CD8-positive, alpha-beta memory T cell (primary cell): ENCODE results near the gene BCAP29. TPM values are rescaled to one million over a fixed set of nuclear protein-coding genes. Genes with fewer than 3 reads are reported as not detected.

Experiments used
- CTCF ChIA-PET: fragments of 350-600 bp; sonication (Branson Sonifier 250); formaldehyde crosslinking; loops from one replicate; lab custom pipeline; 2021; ENCODE audit warnings: antibody characterized with exemption; lab: Charles Lee
- POLR2A ChIA-PET: fragments of 350-600 bp; sonication (Branson Sonifier 250); formaldehyde crosslinking; loops from one replicate; lab custom pipeline; 2021; ENCODE audit warnings: antibody characterized with exemption; lab: Charles Lee
- DNase-seq, 5 donors: peaks; one replicate each; pipeline versions ENCODE4 v3.0.0 to v3.0.0-alpha.2; 2020 to 2022; ENCODE audit warnings: mixed read lengths in 1 of 5
- H3K27ac ChIP-seq: one replicate; pipeline ENCODE4 v1.7.0; 2013; ENCODE audit warnings: low read depth, mild to moderate bottlenecking, low read length, moderate library complexity
- H3K27me3 ChIP-seq: 2 replicates; pipeline ENCODE4 v1.7.0; 2013; ENCODE audit warnings: low read length, mild to moderate bottlenecking; ENCODE audit not compliant: insufficient read depth, poor library complexity, severe bottlenecking
- H3K36me3 ChIP-seq: 2 replicates; pipeline ENCODE4 v1.7.0; 2013; ENCODE audit warnings: mild to moderate bottlenecking, low read length, moderate library complexity; ENCODE audit not compliant: insufficient read depth
- H3K4me1 ChIP-seq: 2 replicates; pipeline ENCODE4 v1.7.0; 2013; ENCODE audit warnings: mild to moderate bottlenecking, low read length, moderate library complexity; ENCODE audit not compliant: insufficient read depth
- H3K4me3 ChIP-seq: 2 replicates; pipeline ENCODE4 v1.7.0; 2013; ENCODE audit warnings: mild to moderate bottlenecking, low read length
- H3K9me3 ChIP-seq: 2 replicates; pipeline ENCODE4 v1.7.0; 2013; ENCODE audit warnings: mild to moderate bottlenecking, low read length
- H3K27ac Mint-ChIP-seq, 8 donors: one replicate each; pipeline ENCODE4 v1.8.0; 2020 to 2021; ENCODE audit warnings: mixed read lengths in 8 of 8, mild to moderate bottlenecking in 6 of 8, inconsistent platforms in 3 of 8, moderate library complexity in 3 of 8
- H3K27me3 Mint-ChIP-seq, 2 donors: one replicate each; pipeline ENCODE4 v1.8.0; 2020 to 2021; ENCODE audit warnings: mixed read lengths in 2 of 2, mild to moderate bottlenecking in 1 of 2, moderate library complexity in 1 of 2
- H3K36me3 Mint-ChIP-seq, 3 donors: one replicate each; pipeline ENCODE4 v1.8.0; 2020 to 2021; ENCODE audit warnings: mixed read lengths in 3 of 3, inconsistent platforms in 1 of 3, mild to moderate bottlenecking in 1 of 3
- H3K4me1 Mint-ChIP-seq, 3 donors: one replicate each; pipeline ENCODE4 v1.8.0; 2020 to 2021; ENCODE audit warnings: mixed read lengths in 3 of 3, inconsistent platforms in 1 of 3, mild to moderate bottlenecking in 1 of 3
- H3K4me3 Mint-ChIP-seq, 7 donors: one replicate each; pipeline ENCODE4 v1.8.0; 2020 to 2021; ENCODE audit warnings: mixed read lengths in 7 of 7, mild to moderate bottlenecking in 6 of 7, moderate library complexity in 4 of 7, inconsistent platforms in 2 of 7
- H3K9me3 Mint-ChIP-seq, 5 donors: one replicate each; pipeline ENCODE4 v1.8.0; 2020 to 2022; ENCODE audit warnings: mixed read lengths in 5 of 5, mild to moderate bottlenecking in 3 of 5, moderate library complexity in 2 of 5, inconsistent platforms in 1 of 5
- polyA plus RNA-seq: library from polyadenylated mRNA; unstranded; fragments of 300-500 nt; fragmentation: Illumina TruSeq; gene quantifications from one replicate; pipeline ENCODE4 v1.2.3, GENCODE V29; 2021
- total RNA-seq, 2 experiments: library from RNA; stranded (reverse); gene quantifications; one replicate each; pipeline ENCODE4 v1.2.3, GENCODE V29; 2021

The BCAP29 gene
- total and polyA plus RNA-seq, 3 experiments from 2014 or later = 44.6 to 48.7 (median 46.5) TPM

- ChIA-PET CTCF (interaction anchor here (1.2 to 1.4 kb wide), 3 partner anchors 177 to 314 kb away, joined by 3 to 4 read pairs (median 3); no protein-coding TSS in a partner anchor), POLR2A (interaction anchor here (0.6 to 2.7 kb wide), 6 partner anchors 15 to 700 kb away, joined by 3 to 22 read pairs (median 6); partner anchors contain the start of genes BCAP29, CBLL1 and HBP1)
- H3K36me3 ChIP-seq = no peaks in the 10 kb centered on the region
- DNase-seq = no peak
- no peaks in the 10 kb centered on the region for H3K9me3 Mint-ChIP-seq
- peak overlapping the region; percentile 77 for H3K4me3 ChIP-seq
- peak overlapping the region; percentile 78 to 96 (median 86) for H3K4me3 Mint-ChIP-seq
- H3K27me3 ChIP-seq = no peaks in the 10 kb centered on the region
- peak overlapping the region; percentile 92 for H3K27ac ChIP-seq
- peaks cover 0 to 22% (median 0%) of the 10 kb centered on the region in 3 donors for H3K36me3 Mint-ChIP-seq
- H3K4me1 Mint-ChIP-seq = peaks cover 48 to 58% (median 58%) of the 10 kb centered on the region in 3 donors
- H3K4me1 ChIP-seq = peaks cover 42% of the 10 kb centered on the region
- peak overlapping the region; percentile 91 to 98 (median 94) for H3K27ac Mint-ChIP-seq
- H3K9me3 ChIP-seq = no peaks in the 10 kb centered on the region
- H3K27me3 Mint-ChIP-seq = no peaks in the 10 kb centered on the region
Observed at GRCh38 chr7:107564553-107565298, 15.3 kb upstream of the BCAP29 start.

- ChIA-PET POLR2A (no interaction called here), CTCF (no interaction called here)
- H3K27me3 ChIP-seq = no peaks in the 10 kb centered on the region
- no peak overlapping the region for H3K27ac Mint-ChIP-seq
- H3K36me3 Mint-ChIP-seq = peaks cover 0 to 48% (median 8%) of the 10 kb centered on the region in 3 donors
- H3K4me1 ChIP-seq = no peaks in the 10 kb centered on the region
- H3K4me3 ChIP-seq = no peak overlapping the region
- no peaks in the 10 kb centered on the region for H3K27me3 Mint-ChIP-seq
- H3K9me3 Mint-ChIP-seq = no peaks in the 10 kb centered on the region
- no peaks in the 10 kb centered on the region for H3K9me3 ChIP-seq
- H3K36me3 ChIP-seq = no peaks in the 10 kb centered on the region
- no peak overlapping the region for H3K4me3 Mint-ChIP-seq
- H3K27ac ChIP-seq = no peak overlapping the region
- no peak for DNase-seq
- peaks cover 3 to 11% (median 9%) of the 10 kb centered on the region in 3 donors for H3K4me1 Mint-ChIP-seq
Observed at GRCh38 chr7:107570298-107570697, 9.7 kb upstream of the BCAP29 start.

GRCh38 chr7:107573537-107573936, 6.5 kb upstream of the BCAP29 start:
- Mint-ChIP-seq H3K9me3 (no peaks in the 10 kb centered on the region), H3K27ac (no peak overlapping the region), H3K4me3 (no peak overlapping the region), H3K4me1 (peaks cover 1 to 7% (median 2%) of the 10 kb centered on the region in 3 donors), H3K27me3 (no peaks in the 10 kb centered on the region), H3K36me3 (peaks cover 0 to 44% (median 8%) of the 10 kb centered on the region in 3 donors)
- no peak for DNase-seq
- Histone ChIP-seq H3K27ac (no peak overlapping the region), H3K9me3 (no peaks in the 10 kb centered on the region), H3K4me1 (no peaks in the 10 kb centered on the region), H3K27me3 (no peaks in the 10 kb centered on the region), H3K4me3 (no peak overlapping the region), H3K36me3 (no peaks in the 10 kb centered on the region)
- ChIA-PET CTCF (no interaction called here), POLR2A (no interaction called here)

GRCh38 chr7:107579554-107579884, 527 bp upstream of the BCAP29 start:
- Histone ChIP-seq H3K36me3 (no peaks in the 10 kb centered on the region), H3K4me3 (peak overlapping the region; percentile 73), H3K4me1 (peaks cover 9% of the 10 kb centered on the region), H3K9me3 (no peaks in the 10 kb centered on the region), H3K27me3 (no peaks in the 10 kb centered on the region), H3K27ac (peak overlapping the region; percentile 83)
- Mint-ChIP-seq H3K4me1 (peaks cover 22 to 35% (median 34%) of the 10 kb centered on the region in 3 donors), H3K27ac (peak overlapping the region; percentile 86 to 96 (median 90)), H3K4me3 (peak overlapping the region; percentile 90 to 97 (median 91)), H3K27me3 (no peaks in the 10 kb centered on the region), H3K36me3 (peaks cover 0 to 16% (median 0%) of the 10 kb centered on the region in 3 donors), H3K9me3 (no peaks in the 10 kb centered on the region)
- POLR2A ChIA-PET = interaction anchor here (1.9 kb wide), 1 partner anchor 15 kb away, joined by 22 read pairs; the partner anchor contains the start of genes COG5 and DUS4L
- DNase-seq = no peak
- CTCF ChIA-PET = interaction anchor here (1.3 kb wide), 1 partner anchor 151 kb away, joined by 3 read pairs; no protein-coding TSS in a partner anchor

DNA sequence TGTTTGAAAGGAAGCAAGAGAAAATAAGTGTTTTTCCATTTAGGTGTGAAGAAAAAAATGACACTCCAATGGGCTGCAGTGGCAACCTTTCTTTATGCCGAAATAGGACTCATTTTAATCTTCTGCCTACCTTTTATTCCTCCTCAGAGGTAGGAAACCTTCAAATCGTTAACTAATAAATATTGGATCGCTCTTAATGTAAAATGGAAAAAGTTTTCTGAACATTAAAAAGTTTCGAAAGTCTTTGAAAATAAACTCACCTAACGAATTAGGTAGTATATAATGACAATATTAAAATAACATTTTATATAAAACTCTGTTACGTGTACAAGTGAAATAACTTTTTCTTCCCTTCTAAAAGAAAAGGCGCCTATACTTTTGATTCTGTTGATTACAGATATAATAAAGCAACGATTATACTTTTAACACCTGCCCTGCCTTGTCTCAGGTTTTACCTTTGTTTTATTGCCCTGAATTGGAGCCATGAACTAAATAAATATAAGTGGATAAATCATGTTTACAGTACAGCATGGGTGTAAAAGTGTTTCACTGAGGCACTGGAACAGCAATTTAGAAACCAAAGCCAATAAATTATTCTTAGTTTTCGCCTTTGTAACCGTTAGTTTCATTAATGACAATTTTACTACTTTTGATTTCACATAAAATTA, 804 bp downstream of the BCAP29 start:
- Mint-ChIP-seq H3K4me1 (peaks cover 22 to 35% (median 34%) of the 10 kb centered on the region in 3 donors), H3K9me3 (no peaks in the 10 kb centered on the region), H3K27ac (peak overlapping the region; percentile 66 to 89 (median 78)), H3K27me3 (no peaks in the 10 kb centered on the region), H3K36me3 (peaks cover 2 to 22% (median 8%) of the 10 kb centered on the region in 3 donors), H3K4me3 (peak overlapping the region; percentile 79 to 97 (median 85))
- Histone ChIP-seq H3K4me3 (peak overlapping the region; percentile 73), H3K27me3 (no peaks in the 10 kb centered on the region), H3K4me1 (peaks cover 9% of the 10 kb centered on the region), H3K9me3 (no peaks in the 10 kb centered on the region), H3K36me3 (no peaks in the 10 kb centered on the region), H3K27ac (peak overlapping the region; percentile 83)
- ChIA-PET POLR2A (interaction anchor here (1.9 kb wide), 1 partner anchor 17 kb away, joined by 22 read pairs; the partner anchor contains the start of genes COG5 and DUS4L), CTCF (interaction anchor here (1.1 kb wide), 1 partner anchor 294 kb away, joined by 3 read pairs; no protein-coding TSS in a partner anchor)
- no peak for DNase-seq

GRCh38 chr7:107581387-107582013, 1.5 kb downstream of the BCAP29 start:
- peak overlapping the region in 7 of 8 donors; percentile 12 to 77 (median 47) for H3K27ac Mint-ChIP-seq
- no peak overlapping the region for H3K4me3 ChIP-seq
- CTCF ChIA-PET = interaction anchor here (1.1 kb wide), 1 partner anchor 293 kb away, joined by 3 read pairs; no protein-coding TSS in a partner anchor

GRCh38 chr7:107582875-107583274, 2.8 kb downstream of the BCAP29 start:
- Mint-ChIP-seq H3K27me3 (no peaks in the 10 kb centered on the region), H3K4me1 (peaks cover 22 to 35% (median 34%) of the 10 kb centered on the region in 3 donors), H3K36me3 (peaks cover 3 to 24% (median 8%) of the 10 kb centered on the region in 3 donors), H3K9me3 (no peaks in the 10 kb centered on the region), H3K27ac (peak overlapping the region in 2 of 8 donors; percentile 17 to 27), H3K4me3 (peak overlapping the region in 2 of 7 donors; percentile 1 to 48)
- Histone ChIP-seq H3K27me3 (no peaks in the 10 kb centered on the region), H3K36me3 (no peaks in the 10 kb centered on the region), H3K4me3 (no peak overlapping the region), H3K9me3 (no peaks in the 10 kb centered on the region), H3K4me1 (peaks cover 9% of the 10 kb centered on the region), H3K27ac (no peak overlapping the region)
- no peak for DNase-seq
- ChIA-PET CTCF (interaction anchor here (0.8 kb wide), 1 partner anchor 297 kb away, joined by 3 read pairs; no protein-coding TSS in a partner anchor), POLR2A (no interaction called here)

More at GRCh38 chr7:107581387-107582013, 1.5 kb downstream of the BCAP29 start:
- peaks cover 2 to 22% (median 8%) of the 10 kb centered on the region in 3 donors for H3K36me3 Mint-ChIP-seq
- H3K4me1 ChIP-seq = peaks cover 9% of the 10 kb centered on the region
- H3K9me3 ChIP-seq = no peaks in the 10 kb centered on the region
- POLR2A ChIA-PET = no interaction called here
- H3K27me3 Mint-ChIP-seq = no peaks in the 10 kb centered on the region
- H3K27me3 ChIP-seq = no peaks in the 10 kb centered on the region
- H3K27ac ChIP-seq = peak overlapping the region; percentile 21
- no peaks in the 10 kb centered on the region for H3K36me3 ChIP-seq
- DNase-seq = no peak
- no peaks in the 10 kb centered on the region for H3K9me3 Mint-ChIP-seq
- peak overlapping the region; percentile 79 to 97 (median 85) for H3K4me3 Mint-ChIP-seq
- peaks cover 22 to 35% (median 34%) of the 10 kb centered on the region in 3 donors for H3K4me1 Mint-ChIP-seq
